Stimulated activated CD8-positive, alpha-beta memory T cell treated with anti-CD3 and anti-CD28 coated beads, Interleukin-7, amount 100 ng/mL, for 1 hour (primary cell): ENCODE results near the gene MEAF6.

ENCODE experiments used
- DNase-seq, 2 donors: peaks; one replicate each; pipeline ENCODE4 v3.0.0-alpha.2; 2020; ENCODE audit warnings: low read depth in 2 of 2

Gene MEAF6

DNA sequence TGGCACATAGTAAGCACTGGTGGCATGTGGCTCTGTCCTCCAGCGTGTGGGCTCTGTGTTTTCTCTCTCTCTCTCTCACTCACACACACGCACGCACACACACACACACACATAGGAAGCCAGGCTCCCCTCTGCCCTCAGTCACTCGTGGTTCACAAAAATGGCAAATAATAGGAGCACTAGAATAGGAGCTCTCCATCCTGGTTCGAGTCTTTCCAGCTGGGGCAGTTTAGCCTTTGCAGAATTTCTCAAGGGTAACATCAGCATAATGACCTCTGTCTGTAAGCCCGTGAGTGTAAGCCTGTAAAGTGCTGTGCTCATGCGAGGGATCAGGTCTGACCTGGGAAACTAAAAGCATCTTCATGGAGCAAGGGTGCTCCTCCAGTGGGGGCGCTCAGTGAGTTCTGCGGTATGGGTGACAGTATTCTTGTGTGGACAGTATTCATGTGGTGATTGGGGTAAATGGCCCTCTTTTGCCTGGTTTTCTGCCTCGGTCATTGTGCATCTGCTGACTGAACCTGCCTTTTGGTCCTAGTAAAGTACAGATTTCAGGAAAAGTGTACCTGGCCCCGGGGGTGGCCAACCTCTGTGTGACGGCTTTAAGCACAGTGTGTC lies 41.0 kb downstream of the MEAF6 start:
- DNase-seq = no peak

DNA sequence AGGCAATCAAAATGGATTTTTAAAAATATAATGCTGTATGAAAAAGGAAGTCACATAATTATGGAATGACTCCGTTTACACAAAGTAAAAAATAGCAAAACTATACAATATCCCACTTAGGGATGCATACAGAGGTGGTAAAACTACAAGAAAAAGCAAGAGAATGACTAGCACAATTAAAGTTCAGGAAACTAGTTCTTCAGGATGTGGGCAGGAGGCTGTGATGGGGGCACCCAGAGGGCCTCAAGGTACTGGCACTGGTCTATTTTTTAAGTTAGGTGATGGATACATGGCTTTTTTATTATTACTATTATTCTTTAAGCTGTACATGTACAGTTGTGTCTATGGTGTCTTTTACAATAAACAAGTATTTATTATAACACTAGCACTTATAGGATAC lies 41.6 kb downstream of the MEAF6 start:
- DNase-seq = no peak

DNA sequence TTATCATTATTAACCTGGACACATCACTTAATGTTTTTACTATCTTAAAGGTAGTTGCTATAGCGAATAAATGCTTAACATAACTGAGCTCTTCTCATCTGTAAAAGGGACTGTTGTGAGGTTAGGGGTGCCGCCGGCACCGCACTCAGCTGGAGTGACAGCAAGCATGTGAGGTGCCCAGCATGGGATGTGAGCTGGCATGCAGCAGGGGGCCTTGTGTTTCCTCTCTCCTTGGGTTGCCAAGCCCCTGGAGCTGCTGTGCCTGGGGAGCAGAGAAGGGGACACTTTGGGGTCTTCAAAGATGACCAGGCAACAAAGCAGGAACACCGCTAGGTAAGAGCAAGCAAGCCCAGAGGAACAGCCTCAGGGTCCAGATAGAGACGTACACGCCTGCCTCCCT lies 42.3 kb downstream of the MEAF6 start:
- DNase-seq = no peak

DNA sequence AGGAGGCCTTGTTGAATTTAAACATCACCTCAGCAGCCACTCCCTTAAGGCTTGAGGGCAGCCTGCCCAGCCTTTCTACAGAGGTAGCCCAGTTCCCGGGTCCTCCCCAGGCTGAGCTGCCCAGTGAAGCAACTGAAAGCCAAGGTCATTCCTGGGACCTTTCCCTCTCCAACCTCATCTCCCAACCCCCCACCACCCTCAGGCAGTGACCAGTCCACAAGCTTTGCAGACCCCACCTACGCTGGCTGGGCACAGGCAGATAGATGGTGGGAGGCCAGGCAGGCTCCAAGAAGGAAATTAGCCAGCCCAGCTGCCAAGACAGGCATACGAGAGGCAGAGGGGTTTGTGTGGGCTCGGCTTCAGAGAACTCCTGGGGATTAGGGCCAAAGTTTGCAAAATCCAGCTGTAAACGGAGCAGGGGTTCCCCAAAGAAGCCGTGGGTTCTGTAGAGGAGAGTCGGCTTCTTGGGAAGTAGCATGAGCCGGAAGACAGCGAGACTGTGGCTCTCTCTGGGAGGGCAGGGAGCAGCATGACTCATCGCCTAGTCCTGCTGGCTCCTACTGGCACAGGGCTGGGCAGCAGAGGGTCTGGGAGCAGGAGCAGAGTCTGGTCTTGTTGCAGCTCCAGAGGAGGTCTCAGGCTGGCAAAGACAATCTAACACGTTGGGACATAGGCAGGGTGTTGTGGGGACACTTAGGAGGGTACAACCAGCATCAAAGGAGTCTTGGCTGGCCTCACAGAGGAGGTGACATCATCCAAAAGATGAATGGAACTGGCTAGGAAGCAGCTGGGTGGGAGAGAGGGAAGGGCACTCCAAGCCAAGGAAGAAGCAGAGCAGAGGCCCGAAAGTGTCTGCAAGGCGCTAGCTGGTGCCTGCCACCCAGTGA lies 43.0 kb downstream of the MEAF6 start:
- no peak for DNase-seq

DNA sequence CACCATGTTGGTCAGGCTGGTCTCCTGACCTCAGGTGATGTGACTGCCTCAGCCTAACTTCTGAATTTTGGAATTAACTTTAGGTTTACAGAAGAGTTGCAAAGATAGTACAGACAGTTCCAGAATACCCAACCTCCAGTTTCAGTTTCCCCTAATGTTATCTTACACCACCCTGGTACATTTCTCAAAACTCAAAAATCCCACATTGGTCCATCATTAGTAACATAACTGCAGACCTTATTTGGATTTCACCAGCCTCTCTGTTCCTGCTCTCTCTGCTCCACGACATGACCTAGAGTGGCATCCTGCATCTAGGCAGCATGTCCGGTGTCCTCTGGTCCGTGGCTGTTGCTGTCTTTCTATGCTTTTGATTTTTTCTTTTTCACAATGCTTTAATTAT lies 45.2 kb downstream of the MEAF6 start:
- DNase-seq = no peak

DNA sequence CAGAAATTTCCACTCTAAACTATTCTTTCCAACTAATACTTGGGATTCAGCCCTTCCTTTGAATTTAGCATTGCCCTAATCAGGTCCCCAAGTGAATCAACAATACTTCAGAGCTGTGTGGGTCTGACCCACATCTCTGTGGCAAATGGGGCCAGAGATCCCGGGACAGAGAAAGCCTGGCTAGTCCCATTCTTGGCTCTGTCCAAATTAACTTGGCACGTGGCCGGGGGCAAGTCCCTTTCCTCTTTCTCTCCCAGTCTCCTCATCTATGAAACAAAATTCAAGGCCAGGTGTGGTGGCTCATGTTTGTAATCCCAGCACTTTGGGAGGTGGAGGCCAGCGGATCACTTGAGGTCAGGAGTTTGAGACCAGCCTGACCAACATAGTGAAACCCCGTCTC lies 46.5 kb downstream of the MEAF6 start:
- DNase-seq = no peak

DNA sequence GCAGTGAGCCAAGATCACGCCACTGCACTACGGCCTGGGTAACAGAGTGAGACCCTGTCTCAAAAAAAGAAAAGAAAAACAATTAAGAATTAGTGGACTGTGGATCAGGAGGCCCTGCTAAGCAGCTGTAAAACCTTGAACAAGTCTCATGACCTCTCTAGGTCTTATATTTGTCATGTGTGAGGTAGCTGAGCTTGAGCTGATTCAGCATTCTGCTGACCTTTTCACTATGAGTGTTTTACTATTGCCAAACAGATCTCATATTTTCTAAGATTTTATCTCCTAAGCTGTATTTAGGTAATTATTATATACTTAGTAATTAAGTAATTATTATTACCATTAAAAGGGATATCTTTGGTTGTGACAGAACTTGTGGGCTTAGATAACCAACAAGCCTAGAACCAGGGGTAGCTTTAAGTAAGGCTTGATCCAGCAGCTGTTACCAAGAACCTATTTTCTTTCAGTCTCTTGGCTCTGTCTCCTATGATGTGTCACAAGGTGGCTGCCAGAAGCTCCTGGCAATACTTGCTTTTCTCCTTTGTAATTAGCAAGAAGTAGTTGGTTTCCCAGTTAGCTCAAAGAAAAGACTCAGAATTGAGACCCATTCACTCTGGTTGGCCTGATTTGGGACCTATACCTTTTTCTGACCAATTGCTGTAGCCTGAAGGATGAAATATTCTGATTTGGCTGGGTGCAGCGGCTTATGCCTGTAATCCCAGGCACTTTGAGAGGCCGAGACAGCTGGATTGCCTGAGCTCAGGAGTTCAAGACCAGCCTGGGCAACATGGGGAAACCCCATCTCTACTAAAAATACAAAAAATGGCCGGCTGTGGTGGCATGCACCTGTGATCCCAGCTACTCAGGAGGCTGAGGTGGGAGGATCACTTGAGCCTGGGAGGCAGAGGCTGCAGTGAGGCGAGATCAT lies 48.7 kb downstream of the MEAF6 start:
- no peak for DNase-seq

DNA sequence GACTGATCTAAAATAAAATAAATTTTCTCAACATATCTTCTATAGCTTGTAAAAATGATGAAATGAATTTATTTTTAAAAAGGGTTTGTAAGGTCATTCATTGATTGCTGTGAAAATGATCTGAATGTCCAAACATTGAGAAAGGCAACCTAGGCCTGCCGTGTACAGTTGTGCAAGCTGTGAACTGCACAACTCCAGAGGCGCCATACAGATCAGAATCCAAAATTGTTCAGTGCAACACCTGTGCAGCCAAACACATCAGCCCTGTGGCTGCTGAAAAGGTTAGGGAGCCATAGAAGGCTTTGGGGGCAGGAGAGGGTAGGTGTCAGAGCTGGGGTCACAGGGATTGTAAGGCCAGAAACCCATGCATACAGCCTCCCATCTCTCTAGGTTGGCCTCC lies 50.1 kb downstream of the MEAF6 start:
- no peak for DNase-seq

DNA sequence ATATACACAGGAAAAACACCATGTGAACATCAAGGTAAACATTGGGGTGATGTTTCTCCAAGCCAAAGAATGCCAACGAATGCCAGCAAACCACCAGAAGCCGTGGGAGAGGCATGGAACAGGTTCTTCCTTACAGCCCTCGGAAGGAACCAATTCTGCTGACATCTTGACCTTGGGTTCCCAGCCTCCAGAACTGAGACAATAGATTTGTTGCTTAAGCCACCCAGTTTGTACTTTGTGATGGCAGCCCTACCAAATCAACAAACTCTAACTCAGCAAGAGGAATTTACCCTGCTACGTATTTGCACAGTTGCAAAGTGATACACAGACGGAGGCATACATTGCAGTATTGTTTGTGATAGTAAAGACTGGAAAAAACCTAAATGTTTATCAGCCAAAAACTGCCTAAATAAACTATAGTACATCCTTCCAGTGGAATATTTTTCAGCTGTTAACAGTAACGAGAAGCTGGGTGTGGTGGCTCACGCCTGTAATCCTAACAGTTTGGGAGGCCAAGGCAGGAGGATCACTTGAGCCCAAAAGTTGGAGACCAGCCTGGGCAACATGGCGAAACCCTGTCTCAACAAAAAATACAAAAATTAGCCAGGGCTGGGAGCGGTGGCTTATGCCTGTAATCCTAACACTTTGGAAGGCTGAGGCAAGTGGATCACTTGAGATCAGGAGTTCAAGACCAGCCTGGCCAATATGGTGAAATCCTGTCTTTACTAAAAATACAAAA lies 52.7 kb downstream of the MEAF6 start:
- no peak for DNase-seq

DNA sequence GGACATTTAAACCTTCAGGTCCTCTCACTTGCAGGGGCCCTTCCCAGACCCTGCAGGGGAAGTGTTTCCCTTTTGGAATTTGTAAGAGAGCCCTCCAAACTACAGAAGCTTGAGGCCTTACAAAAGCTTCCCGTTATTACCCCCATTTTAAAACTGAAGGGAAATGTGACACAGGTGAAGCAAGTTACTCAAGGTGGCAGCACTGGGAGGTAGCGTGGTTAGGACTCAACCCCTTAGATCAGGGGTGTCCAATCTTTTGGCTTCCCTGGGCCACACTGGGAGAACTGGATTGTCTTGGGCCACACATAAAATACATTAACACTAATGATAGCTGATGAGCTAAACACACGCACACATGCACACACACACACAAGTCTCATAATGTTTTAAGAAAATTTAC lies 56.0 kb downstream of the MEAF6 start:
- DNase-seq = no peak

DNA sequence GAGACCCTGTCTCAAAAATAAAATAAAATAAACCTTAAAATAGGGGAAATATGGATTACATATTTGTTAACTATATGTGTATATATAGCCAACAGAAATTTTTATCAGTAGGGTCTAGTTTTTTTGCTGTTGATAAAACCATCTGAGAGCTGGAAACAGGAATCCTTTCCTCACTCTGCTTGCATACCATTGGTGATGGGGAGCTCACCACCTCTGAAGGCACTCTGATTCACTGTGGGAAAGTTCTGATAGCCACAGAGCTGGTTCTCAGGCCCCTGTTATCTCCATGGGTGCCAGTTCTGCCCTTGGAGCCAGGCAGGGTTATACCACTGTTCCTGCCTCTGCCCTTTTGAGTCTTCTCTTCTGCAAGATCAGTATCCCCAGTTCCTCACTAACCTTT lies 58.0 kb downstream of the MEAF6 start:
- no peak for DNase-seq

DNA sequence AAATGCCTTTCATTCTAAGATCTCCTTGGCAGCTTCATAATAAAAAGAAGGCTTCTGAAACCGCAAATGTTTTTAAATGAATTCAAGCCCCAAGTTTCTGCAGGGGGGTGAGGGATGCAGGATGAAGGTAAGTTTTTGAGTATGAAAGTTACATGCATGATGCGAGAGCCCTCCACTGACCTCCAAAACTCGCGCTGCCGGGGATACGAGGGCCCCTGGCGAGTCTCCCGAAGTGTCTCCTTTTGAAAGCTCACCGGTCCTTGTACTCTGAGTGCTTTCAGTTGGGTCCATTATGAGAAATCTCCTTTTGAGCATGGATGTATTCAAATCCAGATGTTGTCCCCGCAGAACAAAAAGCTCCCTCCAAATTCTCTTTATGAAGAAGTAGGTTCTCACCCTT lies 59.0 kb downstream of the MEAF6 start:
- no peak for DNase-seq

DNA sequence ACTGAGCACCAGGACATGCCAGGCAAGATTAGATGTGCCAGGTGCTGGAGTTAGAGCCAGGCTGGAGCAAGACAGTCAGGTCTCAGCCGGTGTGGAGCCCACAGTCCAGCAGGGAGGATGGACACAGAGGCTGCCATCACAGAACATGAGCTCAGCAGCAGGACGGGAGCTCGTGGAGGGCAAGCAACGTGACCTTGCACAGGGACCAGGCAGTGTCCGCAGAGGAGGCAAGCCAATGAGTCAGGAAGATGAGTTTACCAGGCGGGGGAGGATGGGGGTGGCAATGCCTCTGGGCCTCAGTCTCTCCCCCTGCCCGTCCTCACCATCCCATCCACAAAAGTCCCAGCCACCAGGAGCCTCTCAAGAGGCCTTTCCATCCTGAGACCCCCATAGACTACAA lies 60.9 kb downstream of the MEAF6 start:
- DNase-seq = no peak

DNA sequence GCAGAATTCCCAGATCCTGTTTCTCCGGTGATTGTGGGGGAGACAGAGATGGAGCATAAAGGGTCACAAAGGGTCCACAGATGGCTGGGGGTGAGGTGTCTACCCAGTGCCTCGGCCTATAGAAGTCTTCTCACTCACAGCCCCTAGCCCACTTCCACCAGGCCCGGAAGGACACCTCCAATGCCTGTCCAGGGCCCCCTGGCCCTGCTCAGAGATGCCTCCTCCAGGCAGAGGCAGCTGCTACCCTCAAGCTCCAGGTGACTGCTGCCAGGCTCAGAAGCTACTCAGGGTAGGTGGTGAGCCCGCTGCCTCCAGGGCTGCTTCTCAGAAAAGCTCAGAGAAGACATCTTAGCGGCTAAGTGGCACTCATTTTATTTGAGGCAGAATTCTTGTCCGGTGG lies 62.1 kb downstream of the MEAF6 start:
- no peak for DNase-seq

DNA sequence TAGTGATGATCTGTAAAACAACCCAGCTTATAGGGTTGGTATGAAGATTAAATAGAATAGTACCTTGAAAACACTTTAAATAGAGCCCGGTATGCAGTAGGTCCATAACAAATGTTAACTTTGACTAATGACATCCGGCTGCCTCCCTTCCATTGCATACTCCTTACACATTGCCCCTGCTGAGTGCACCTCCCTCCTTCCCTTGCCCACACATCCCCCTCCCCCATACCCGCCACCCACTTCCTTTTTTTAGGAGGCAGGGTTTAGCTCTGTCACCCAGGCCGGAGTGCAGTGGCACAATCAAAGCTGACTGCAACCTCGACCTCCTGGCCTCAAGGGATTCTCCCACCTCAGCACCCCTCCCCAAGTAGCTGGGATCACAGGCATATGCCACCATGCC lies 64.6 kb downstream of the MEAF6 start:
- no peak for DNase-seq

DNA sequence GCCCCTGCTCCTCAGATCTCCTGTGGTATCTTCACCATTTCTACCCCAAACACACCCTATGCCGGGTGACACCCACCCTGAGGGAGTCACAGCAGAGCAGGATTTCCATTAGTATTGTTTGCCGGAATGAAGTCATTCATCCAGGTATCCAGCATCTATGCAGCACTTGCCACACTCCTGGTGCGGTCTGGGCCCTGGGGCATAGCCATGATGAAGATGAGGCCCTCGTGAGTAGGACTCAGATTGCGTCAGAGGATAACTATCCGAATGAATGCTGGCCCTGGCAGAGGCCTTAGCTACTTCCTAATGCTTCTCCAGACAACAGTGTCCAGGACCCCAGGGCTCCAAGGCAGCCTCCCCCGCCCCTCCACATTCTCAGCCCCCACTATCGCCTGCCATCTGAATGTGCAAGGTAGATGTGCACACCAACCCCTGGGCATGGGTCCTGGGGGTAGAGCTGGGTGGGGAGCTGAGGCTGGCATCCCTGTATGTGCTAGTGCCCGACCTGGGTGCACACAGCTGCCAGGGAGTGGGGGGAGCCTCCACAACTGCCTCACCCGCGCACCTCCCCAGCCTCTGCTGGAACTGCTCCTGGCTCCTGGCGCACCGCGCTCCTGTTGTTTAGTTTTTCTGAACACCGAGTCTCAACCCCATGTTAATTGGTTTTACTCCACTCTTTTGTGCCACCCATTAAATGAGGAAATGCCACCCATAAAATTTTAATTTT lies 65.7 kb downstream of the MEAF6 start:
- DNase-seq = no peak

DNA sequence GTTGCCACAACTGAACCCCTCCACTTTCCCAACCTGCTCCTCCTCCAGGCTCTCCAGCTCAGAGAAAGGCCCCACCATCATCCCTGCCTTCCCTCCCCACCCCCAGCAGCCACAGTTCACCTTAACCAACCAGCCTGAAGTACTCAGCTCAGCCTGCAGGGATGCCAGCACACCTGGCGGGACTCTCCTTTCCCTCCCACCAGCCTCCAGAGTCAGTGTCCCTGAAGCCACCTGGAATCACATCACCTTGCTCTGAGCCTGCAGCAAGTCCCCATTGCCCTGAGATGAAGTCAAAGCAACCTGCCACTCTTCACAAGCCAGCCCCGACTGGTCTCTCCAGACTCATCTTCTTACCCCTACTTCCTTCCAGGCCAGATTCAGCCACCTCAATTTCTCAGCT lies 66.4 kb downstream of the MEAF6 start:
- DNase-seq = no peak

DNA sequence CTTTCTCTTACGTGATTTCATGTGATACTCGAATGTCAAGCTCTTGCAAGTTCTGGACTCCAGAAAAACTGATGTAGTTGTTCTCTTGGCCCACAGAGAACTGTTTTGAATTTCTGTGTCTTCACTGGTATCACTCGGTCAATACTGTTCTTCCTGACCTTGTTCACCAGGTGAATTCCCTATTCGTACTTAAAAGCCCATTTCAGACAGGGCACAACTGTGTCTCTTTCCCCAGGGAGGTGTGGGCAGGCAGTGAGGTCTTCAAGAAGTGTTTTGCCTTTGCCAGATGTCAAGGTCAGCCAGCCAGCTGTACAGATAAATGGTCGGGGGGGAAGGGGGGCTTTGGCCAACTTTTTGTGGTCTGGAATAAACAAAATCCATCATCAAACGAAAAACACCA lies 67.7 kb downstream of the MEAF6 start:
- no peak for DNase-seq

DNA sequence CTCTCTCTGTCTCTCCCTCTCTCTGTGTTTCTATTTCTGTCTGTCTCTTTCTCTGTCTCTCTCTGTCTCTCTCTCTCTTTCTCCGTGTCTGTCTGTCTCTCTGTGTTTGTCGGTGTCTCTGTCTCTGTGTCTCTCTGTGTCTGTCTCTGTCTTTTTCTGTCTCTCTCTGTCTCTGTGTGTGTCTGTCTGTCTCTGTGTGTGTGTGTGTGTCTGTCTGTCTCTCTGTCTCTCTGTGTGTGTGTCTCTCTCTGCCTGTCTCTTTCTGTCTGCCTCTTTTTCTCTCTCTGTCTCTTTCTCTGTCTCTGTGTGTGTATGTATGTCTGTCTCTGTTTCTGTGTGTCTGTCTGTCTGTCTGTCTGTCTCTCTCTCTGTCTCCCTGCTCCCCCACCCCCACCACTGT lies 71.9 kb downstream of the MEAF6 start:
- no peak for DNase-seq
